Esophagus muscularis mucosa (tissue), 4 donors: ENCODE data around the gene NRG2. TPM values are rescaled to one million over a fixed set of nuclear protein-coding genes. Genes with fewer than 3 reads are reported as not detected.

Source experiments
- DNase-seq: peaks from one replicate; pipeline ENCODE4 v3.0.0-alpha.2; 2017; ENCODE audit errors: extremely low spot score
- H3K27ac ChIP-seq, 4 donors: fragments of 200-600 bp; sonication (generic); replicated peaks in 1 of 4; 1 replicate in 3 of 4; 2 replicates in 1 of 4; pipeline ENCODE4 v1.5.1; 2016 to 2019; ENCODE audit warnings: mild to moderate bottlenecking in 1 of 4
- H3K27me3 ChIP-seq, 4 donors: fragments of 200-600 bp; sonication (generic); one replicate each; pipeline versions ENCODE4 v1.5.1 to v1.6.0; 2016 to 2019
- H3K36me3 ChIP-seq, 4 donors: fragments of 200-600 bp; sonication (generic); one replicate each; pipeline ENCODE4 v1.5.1; 2016 to 2019
- H3K4me1 ChIP-seq, 4 donors: fragments of 200-600 bp; sonication (generic); one replicate each; pipeline ENCODE4 v1.5.1; 2016 to 2019
- H3K4me3 ChIP-seq, 4 donors: fragments of 200-600 bp; sonication (generic); 1 replicate in 2 of 4; 2 replicates in 2 of 4; pipeline ENCODE4 v1.5.1; 2016 to 2019; ENCODE audit warnings: mild to moderate bottlenecking in 4 of 4, moderate library complexity in 1 of 4
- H3K9me3 ChIP-seq, 4 donors: fragments of 200-600 bp; sonication (generic); 1 replicate in 3 of 4; 2 replicates in 1 of 4; pipeline ENCODE4 v1.5.1; 2016 to 2019
- CTCF ChIP-seq, 3 experiments: fragments of 200-600 bp in 2 of 3; fragments of 450-650 bp in 1 of 3; sonication (generic) in 2 of 3; IDR thresholded peaks; one replicate each; pipeline ENCODE4 v1.5.1; 2017 to 2019; ENCODE audit warnings: antibody characterized with exemption in 3 of 3, mild to moderate bottlenecking in 2 of 3, moderate library complexity in 1 of 3
- EP300 ChIP-seq: sonication (generic); formaldehyde crosslinking; IDR thresholded peaks from one replicate; pipeline ENCODE4 v1.6.1; 2017; ENCODE audit warnings: antibody characterized with exemption
- POLR2A ChIP-seq: fragments of 450-650 bp; IDR thresholded peaks from one replicate; pipeline ENCODE4 v1.6.1; 2017; ENCODE audit warnings: antibody characterized with exemption, moderate library complexity, mild to moderate bottlenecking, low read depth
- POLR2AphosphoS5 ChIP-seq, 2 donors: sonication (generic); formaldehyde crosslinking; IDR thresholded peaks; one replicate each; pipeline ENCODE4 v1.6.1; 2017; ENCODE audit warnings: antibody characterized with exemption in 2 of 2
- WGBS: methylation state at CpG from one replicate; pipeline ENCODE4 v1.1.5; 2018; 5-methylcytosine and 5-hydroxymethylcytosine counted together
- intact Hi-C: fragments of 100-400 bp; cut with DNase I; formaldehyde crosslinking; loops from one replicate; pipeline ENCODE4 v1.15.1; 2023
- total RNA-seq, 4 donors: library from RNA; depleted of rRNA; stranded (reverse); fragments of >200 nt; gene quantifications; one replicate each; pipeline versions ENCODE4 v1.1.0 to v1.2.1, GENCODE V29; 2016

Gene NRG2
- total RNA-seq, 4 donors from 2014 or later, result 2.8 to 5.0 (median 4.1) TPM

DNA sequence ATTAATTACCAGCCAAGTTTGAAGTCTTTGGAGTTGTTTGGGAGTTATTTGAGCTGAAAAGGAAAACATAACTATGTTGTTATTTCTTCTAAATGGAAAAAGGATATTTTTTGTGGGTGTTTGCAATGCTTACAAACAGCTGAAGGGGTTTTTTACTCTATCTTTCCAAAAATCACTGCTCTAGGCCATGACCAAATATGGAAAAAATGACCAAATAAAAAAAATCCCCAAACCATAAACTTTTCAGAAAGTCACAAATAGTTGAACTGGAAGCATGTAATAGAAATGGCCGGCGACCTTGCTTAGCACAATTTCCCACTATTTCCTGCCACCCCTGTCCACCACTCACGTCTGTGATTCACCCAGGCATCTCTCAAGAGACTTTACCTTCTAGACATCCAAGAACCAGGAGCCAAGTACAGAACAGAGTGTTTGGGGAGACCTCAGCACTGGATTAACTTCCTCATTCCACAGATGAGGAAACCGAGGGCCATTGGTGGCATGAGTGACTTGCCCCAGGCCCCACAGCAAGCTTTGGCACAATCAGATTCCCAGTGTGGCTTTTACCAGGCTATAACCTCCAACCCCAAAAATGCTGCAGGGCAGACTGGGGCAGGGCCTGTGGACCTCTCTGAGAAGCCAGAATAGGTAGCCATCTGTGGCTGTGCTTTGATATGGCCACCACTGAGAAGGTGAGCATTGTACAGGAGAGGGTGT lies 84.5 kb downstream of the NRG2 start:
- Histone ChIP-seq H3K27me3 (no peaks in the 10 kb centered on the region), H3K36me3 (no peaks in the 10 kb centered on the region), H3K4me3 (no peak overlapping the region), H3K4me1 (peaks cover 0 to 6% (median 2%) of the 10 kb centered on the region in 4 donors), H3K27ac (no peak overlapping the region), H3K9me3 (no peaks in the 10 kb centered on the region)
- no peak for DNase-seq
- intact Hi-C loops, result no loop called here
- WGBS, result 74% methylated on average over 4 of the region's 4 CpGs
- no peak for TF ChIP-seq POLR2A

GRCh38 chr5:139956342-139956741 lies 86.8 kb downstream of the NRG2 start:
- H3K27me3 ChIP-seq, result no peaks in the 10 kb centered on the region
- TF ChIP-seq CTCF (IDR thresholded peaks at IDR 0.05) (no peak), POLR2AphosphoS5 (IDR thresholded peaks at IDR 0.05) (no peak), POLR2A (no peak), EP300 (no peak)
- intact Hi-C loops, result no loop called here
- H3K4me1 ChIP-seq, result peaks cover 6 to 15% (median 9%) of the 10 kb centered on the region in 4 donors
- 92% methylated on average over 4 of the region's 4 CpGs for WGBS
- no peak for DNase-seq
- no peak overlapping the region for H3K4me3 ChIP-seq
- no peaks in the 10 kb centered on the region for H3K9me3 ChIP-seq
- no peak overlapping the region for H3K27ac ChIP-seq
- H3K36me3 ChIP-seq, result no peaks in the 10 kb centered on the region

- TF ChIP-seq POLR2A (no peak), EP300 (no peak), POLR2AphosphoS5 (IDR thresholded peaks at IDR 0.05) (no peak), CTCF (IDR thresholded peaks at IDR 0.05) (no peak)
- intact Hi-C loops, result no loop called here
- Histone ChIP-seq H3K27ac (no peak overlapping the region), H3K9me3 (no peaks in the 10 kb centered on the region), H3K4me1 (peaks cover 6 to 15% (median 8%) of the 10 kb centered on the region in 4 donors), H3K36me3 (no peaks in the 10 kb centered on the region), H3K4me3 (no peak overlapping the region), H3K27me3 (no peaks in the 10 kb centered on the region)
- 69% methylated on average over 3 of the region's 5 CpGs for WGBS
- DNase-seq, result peak; percentile 80
Measured at GRCh38 chr5:139955616-139956273, 87.4 kb downstream of the NRG2 start.

GRCh38 chr5:139955053-139955605 lies 88.0 kb downstream of the NRG2 start:
- WGBS, result 88% methylated on average over 5 of the region's 5 CpGs
- H3K27me3 ChIP-seq, result no peaks in the 10 kb centered on the region

More at GRCh38 chr5:139955053-139955605, 88.0 kb downstream of the NRG2 start:
- peak; percentile 89 for DNase-seq
- no peaks in the 10 kb centered on the region for H3K9me3 ChIP-seq
- intact Hi-C loops, result no loop called here
- no peaks in the 10 kb centered on the region for H3K36me3 ChIP-seq
- H3K4me3 ChIP-seq, result no peak overlapping the region
- TF ChIP-seq EP300 (no peak), POLR2AphosphoS5 (IDR thresholded peaks at IDR 0.05) (no peak), POLR2A (no peak), CTCF (IDR thresholded peaks at IDR 0.05) (no peak)
- peaks cover 6 to 15% (median 10%) of the 10 kb centered on the region in 4 donors for H3K4me1 ChIP-seq
- no peak overlapping the region for H3K27ac ChIP-seq
